D721Med (cell line): ENCODE results near the gene SYNM.

Experiments
- DNase-seq: peaks from one replicate; pipeline ENCODE4 v3.0.0; 2011; ENCODE audit warnings: low spot score; ENCODE audit not compliant: insufficient read length
- FAIRE-seq: peaks from 2 replicates; lab custom pipeline; 2011; peaks lifted over from hg19 to GRCh38; lab: Jason Lieb, UNC
- TF ChIP-seq, protein P1 (sequence below): IDR thresholded peaks from 2 replicates; pipeline ENCODE4 v1.5.1; 2012; ENCODE audit warnings: mild to moderate bottlenecking, control low read depth; ENCODE audit not compliant: insufficient read depth; ENCODE audit errors: missing control alignments

Gene SYNM

GRCh38 chr15:99176757-99177156 is 71.9 kb downstream of the SYNM start:
- DNase-seq (no peak), FAIRE-seq (no peak)
- TF ChIP-seq, protein P1, sequence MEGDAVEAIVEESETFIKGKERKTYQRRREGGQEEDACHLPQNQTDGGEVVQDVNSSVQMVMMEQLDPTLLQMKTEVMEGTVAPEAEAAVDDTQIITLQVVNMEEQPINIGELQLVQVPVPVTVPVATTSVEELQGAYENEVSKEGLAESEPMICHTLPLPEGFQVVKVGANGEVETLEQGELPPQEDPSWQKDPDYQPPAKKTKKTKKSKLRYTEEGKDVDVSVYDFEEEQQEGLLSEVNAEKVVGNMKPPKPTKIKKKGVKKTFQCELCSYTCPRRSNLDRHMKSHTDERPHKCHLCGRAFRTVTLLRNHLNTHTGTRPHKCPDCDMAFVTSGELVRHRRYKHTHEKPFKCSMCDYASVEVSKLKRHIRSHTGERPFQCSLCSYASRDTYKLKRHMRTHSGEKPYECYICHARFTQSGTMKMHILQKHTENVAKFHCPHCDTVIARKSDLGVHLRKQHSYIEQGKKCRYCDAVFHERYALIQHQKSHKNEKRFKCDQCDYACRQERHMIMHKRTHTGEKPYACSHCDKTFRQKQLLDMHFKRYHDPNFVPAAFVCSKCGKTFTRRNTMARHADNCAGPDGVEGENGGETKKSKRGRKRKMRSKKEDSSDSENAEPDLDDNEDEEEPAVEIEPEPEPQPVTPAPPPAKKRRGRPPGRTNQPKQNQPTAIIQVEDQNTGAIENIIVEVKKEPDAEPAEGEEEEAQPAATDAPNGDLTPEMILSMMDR, result no peak

GRCh38 chr15:99177679-99178078 is 72.8 kb downstream of the SYNM start:
- no peak for DNase-seq
- TF ChIP-seq, protein P1, result no peak
- no peak for FAIRE-seq

DNA sequence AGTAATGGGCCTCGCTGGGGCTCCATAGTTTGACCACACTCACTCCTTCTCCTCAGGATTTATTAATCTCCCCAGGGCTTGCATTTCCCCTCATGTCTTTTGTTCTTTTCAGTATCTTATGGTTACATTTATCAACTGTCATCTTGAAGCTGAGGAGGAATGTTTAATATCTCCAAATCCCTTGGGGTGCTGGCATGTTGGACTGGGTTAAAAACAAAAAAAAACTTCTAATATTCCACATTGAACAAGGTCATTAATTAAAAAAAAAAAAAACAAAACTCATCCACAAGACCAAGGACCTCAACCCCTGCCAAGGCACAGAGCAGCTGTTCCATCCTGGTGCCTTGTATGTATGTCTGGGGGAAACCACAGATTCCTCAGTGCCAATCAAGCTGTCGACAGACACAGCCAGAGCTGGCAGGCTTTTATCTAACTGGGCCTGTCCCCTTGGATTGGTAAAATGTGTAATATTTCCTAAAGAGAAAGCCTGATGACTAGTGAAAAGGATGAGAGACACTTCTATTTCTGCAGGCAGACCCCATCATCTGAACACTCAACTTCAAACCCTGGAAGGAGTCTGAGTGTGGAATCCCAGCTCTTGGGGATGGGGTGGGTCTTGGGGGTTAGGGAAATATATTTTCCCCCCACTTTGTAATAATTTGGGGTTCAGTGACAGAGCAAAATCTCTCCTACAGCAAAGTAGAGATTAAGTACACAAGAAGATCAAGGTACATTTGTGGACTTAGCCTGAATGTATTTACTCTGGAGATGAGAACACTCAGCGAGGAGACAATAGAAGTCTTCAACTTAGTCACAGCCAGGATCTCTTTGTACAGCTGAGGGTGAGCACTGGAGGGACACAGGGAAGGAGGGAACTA is 75.4 kb downstream of the SYNM start:
- TF ChIP-seq, protein P1, result no peak
- FAIRE-seq, result no peak
- DNase-seq, result no peak

- TF ChIP-seq, protein P1, result no peak
- no peak for DNase-seq
- no peak for FAIRE-seq
Observed at GRCh38 chr15:99180964-99181306, 76.1 kb downstream of the SYNM start.

DNA sequence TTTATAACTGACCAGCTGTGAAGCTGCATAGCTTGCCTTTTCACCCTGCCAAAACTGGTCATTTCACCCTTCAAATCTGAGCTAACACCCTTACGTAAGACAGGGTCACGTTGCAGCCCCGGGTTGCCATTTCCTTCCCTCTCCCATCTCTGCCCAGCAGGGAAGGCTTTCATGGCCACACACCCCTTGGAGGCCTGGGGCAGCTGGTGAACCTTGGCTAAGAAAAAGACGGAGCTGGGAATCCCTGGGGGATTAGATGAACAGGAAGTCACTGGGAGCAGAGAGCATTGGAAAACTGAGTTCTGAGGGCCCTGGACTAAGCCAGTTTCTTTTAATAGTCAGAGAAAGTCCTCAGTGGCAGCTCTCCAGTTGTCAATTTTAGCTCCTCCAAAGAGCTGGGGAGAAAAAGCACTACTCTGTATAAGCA is 76.7 kb downstream of the SYNM start:
- TF ChIP-seq, protein P1, result no peak
- FAIRE-seq (no peak), DNase-seq (no peak)

- TF ChIP-seq, protein P1, result no peak
- FAIRE-seq (no peak), DNase-seq (no peak)
Observed at GRCh38 chr15:99182791-99183190, 77.9 kb downstream of the SYNM start.
